Epithelial cell of proximal tubule (primary cell): ENCODE data around the gene SPINK6. TPM values are rescaled to one million over a fixed set of nuclear protein-coding genes. Genes with fewer than 3 reads are reported as not detected.

Source experiments
- DNase-seq: peaks from one replicate; pipeline ENCODE4 v3.0.0-alpha.2; 2011; ENCODE audit warnings: low read depth
- H3K4me3 ChIP-seq: 2 replicates; pipeline ENCODE4 v1.5.1; 2011; ENCODE audit warnings: low read depth, mild to moderate bottlenecking, low read length
- total RNA-seq: library from RNA; depleted of rRNA; stranded (reverse); fragments of >200 nt; gene quantifications from 2 replicates; pipeline ENCODE4 v1.2.3, GENCODE V29; 2015
- TF ChIP-seq, protein P1 (sequence below): conservative IDR thresholded peaks from 2 replicates; pipeline ENCODE4 v1.5.1; 2012; ENCODE audit warnings: low read depth, mild to moderate bottlenecking, low read length

Gene SPINK6
- total RNA-seq, 1 donor from 2014 or later: not detected

DNA sequence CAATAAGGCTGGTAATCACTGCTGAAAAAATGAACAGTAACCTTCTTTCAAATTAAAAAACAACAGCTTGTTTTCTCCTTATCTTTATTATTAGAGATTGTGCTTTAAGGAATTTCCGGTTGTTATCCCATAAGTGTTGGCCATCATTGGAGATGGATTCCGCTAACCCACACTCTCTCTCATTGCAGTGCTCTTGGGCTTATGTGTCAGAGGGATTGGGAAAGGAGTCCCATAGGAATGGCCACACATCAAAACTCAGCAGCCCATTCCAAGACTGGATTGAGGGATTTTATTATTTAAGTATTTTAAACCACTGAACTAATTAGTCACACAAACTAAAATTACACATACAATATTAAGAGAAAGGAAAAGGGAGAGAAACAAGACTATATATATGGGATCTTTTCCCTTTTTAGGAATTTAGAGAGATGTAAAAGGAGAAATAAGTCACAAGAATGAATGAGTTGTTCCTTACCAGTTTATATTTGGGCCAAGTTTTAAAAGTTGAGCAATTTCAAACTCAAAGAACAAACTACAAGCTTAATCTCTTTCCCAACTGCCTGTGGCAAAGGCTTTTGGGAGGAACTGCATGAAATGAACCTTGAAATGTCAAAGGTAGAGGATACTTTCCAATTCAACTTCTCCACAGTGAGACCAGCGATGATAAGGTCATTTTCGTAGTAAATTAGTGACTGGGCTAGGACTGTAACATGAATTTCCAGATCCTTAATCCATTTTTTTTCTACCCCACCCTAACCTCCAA is 2.4 kb downstream of the SPINK6 start:
- H3K4me3 ChIP-seq: no peak overlapping the region
- peak; percentile 20 for DNase-seq
- TF ChIP-seq, protein P1, sequence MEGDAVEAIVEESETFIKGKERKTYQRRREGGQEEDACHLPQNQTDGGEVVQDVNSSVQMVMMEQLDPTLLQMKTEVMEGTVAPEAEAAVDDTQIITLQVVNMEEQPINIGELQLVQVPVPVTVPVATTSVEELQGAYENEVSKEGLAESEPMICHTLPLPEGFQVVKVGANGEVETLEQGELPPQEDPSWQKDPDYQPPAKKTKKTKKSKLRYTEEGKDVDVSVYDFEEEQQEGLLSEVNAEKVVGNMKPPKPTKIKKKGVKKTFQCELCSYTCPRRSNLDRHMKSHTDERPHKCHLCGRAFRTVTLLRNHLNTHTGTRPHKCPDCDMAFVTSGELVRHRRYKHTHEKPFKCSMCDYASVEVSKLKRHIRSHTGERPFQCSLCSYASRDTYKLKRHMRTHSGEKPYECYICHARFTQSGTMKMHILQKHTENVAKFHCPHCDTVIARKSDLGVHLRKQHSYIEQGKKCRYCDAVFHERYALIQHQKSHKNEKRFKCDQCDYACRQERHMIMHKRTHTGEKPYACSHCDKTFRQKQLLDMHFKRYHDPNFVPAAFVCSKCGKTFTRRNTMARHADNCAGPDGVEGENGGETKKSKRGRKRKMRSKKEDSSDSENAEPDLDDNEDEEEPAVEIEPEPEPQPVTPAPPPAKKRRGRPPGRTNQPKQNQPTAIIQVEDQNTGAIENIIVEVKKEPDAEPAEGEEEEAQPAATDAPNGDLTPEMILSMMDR: no peak

DNA sequence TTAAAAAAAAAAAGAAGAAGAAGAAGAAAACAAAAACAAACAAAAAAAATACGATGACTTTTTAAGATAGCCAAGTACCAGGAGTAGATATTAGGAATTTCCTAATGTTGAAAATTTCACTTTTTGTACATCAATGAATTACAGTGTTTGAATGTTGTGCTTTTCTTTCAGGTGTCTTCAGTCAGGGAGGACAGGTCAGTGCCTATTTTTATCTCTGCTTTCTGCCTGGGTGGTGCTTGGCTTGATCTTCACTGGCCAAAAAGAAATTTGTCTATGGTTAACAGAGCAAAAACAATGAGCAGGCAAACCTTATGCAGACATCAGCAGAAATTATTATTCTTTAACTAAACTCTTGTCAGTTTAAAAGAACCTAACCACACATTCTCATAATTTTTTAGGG is 3.0 kb downstream of the SPINK6 start:
- H3K4me3 ChIP-seq: no peak overlapping the region
- TF ChIP-seq, protein P1: no peak
- DNase-seq: no peak

DNA sequence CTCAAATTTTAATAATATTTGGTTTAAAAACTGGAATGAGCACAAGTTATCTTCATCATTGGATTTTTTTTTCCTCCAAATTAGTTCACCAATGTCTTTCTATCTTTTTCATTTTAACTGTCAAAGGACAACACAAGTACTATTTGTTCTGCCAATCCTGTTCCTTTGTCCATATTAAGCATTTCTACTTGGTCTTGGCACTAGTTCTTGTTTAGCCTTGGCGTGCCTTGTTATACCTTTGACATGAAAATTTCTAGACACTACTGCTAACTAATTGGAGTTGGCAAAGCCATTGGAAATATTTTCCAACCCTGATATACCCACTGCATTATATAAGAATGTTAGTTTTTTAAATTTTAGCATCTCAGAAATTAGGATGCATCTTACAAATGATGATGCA is 3.8 kb downstream of the SPINK6 start:
- H3K4me3 ChIP-seq: no peak overlapping the region

DNA sequence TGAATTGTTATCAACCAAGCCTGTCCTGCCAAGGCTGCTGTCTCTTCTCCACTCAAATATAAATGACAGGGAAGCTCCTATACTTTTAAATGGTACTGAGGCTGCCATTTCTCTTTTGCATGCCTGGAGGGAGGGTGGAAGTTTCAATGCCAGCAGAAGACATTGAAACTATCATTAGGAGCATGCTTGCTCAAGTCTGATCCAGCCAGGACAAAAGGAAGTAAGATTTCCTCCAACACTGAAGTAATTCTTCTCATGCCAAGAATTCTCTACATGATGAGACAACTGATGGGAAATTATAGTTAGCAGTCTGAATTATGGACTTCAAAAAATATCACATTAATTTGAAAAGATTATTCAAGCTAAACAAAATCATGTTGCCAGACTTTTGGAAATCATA is 5.4 kb downstream of the SPINK6 start:
- TF ChIP-seq, protein P1: no peak
- DNase-seq: no peak
- H3K4me3 ChIP-seq: no peak overlapping the region

More for the DNA sequence above, 3.8 kb downstream of the SPINK6 start:
- DNase-seq: no peak
- TF ChIP-seq, protein P1: no peak

DNA sequence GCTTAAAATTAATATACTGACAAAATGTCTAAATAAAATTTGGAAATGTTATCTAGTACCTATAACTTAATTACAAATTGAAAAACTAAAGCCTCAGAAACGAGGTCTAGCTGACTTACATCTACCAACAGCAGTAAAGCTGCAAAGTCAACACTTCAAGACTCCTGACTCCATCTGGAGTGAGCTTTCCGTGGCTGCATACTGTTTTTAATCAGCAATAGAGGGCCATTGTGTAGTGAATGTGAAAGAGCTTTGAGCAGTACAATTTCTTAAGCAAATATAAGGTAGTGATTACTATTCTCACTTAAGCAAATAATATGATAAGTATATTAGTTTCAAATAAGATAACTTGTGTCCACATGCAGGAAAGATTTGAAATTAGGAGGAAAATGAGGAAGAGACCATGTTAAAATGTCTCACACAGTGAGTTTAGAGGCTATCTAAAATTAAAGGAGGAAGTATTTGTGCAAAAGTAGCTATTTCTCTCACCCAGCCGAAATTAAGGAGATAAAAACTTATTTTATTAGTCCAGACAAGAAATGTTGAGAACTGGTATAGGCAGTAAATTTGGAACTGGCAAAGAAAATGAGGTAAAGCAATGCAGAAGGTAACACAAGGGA is 6.4 kb downstream of the SPINK6 start:
- TF ChIP-seq, protein P1: no peak
- H3K4me3 ChIP-seq: no peak overlapping the region
- DNase-seq: no peak

DNA sequence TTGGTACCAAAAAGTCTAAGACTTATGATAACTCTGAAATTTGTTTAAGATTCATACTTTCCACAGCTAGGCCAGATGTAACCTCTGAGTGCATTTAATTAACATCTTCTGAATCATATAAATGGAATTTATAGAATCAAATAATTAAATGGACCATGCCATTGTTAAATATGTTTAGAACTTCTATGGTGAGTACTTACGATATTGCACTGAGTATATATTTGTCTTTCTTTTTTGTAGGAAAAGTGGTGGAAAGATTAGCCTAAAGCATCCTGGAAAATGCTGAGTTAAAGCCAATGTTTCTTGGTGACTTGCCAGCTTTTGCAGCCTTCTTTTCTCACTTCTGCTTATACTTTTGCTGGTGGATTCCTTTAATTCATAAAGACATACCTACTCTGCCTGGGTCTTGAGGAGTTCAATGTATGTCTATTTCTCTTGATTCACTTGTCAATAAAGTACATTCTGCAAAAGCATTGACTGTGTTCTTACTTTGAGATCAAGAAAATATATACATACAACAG is 11.9 kb downstream of the SPINK6 start:
- TF ChIP-seq, protein P1: no peak
- no peak for DNase-seq
- H3K4me3 ChIP-seq: no peak overlapping the region
